ENCODE data around the gene MKI67. TPM values are rescaled to one million over a fixed set of nuclear protein-coding genes. Genes with fewer than 3 reads are reported as not detected.

The MKI67 gene
- total RNA-seq, 1 experiment from 2014 or later: 22.9 TPM

GRCh38 chr10:128065881-128066534 is 60.2 kb downstream of the MKI67 start:
- no peak for DNase-seq (ENCODE audit: low spot score)

GRCh38 chr10:128064970-128065580 is 61.1 kb downstream of the MKI67 start:
- DNase-seq (ENCODE audit: low spot score): no peak

- peak; percentile 75 for DNase-seq (ENCODE audit: low spot score)
Observed at GRCh38 chr10:128064108-128064969, 61.9 kb downstream of the MKI67 start.

- DNase-seq (ENCODE audit: low spot score): no peak
Observed at GRCh38 chr10:128063736-128064107, 62.5 kb downstream of the MKI67 start.

- DNase-seq (ENCODE audit: low spot score): no peak
Observed at GRCh38 chr10:128062881-128063563, 63.2 kb downstream of the MKI67 start.

- no peak for DNase-seq (ENCODE audit: low spot score)
Observed at GRCh38 chr10:128062331-128062880, 63.8 kb downstream of the MKI67 start.

GRCh38 chr10:128061306-128062300 is 64.6 kb downstream of the MKI67 start:
- DNase-seq (ENCODE audit: low spot score): no peak

GRCh38 chr10:128060341-128061250 is 65.6 kb downstream of the MKI67 start:
- no peak for DNase-seq (ENCODE audit: low spot score)

GRCh38 chr10:128059982-128060293 is 66.3 kb downstream of the MKI67 start:
- no peak for DNase-seq (ENCODE audit: low spot score)

- no peak for DNase-seq (ENCODE audit: low spot score)
Observed at GRCh38 chr10:128059266-128059981, 66.8 kb downstream of the MKI67 start.

- no peak for DNase-seq (ENCODE audit: low spot score)
Observed at GRCh38 chr10:128058750-128059134, 67.5 kb downstream of the MKI67 start.

GRCh38 chr10:128058106-128058749 is 68.0 kb downstream of the MKI67 start:
- DNase-seq (ENCODE audit: low spot score): no peak

GRCh38 chr10:128056303-128057050 is 69.7 kb downstream of the MKI67 start:
- DNase-seq (ENCODE audit: low spot score): no peak

GRCh38 chr10:128055061-128055868 is 71.0 kb downstream of the MKI67 start:
- DNase-seq (ENCODE audit: low spot score): no peak

- no peak for DNase-seq (ENCODE audit: low spot score)
Observed at GRCh38 chr10:128054163-128054970, 71.9 kb downstream of the MKI67 start.

- DNase-seq (ENCODE audit: low spot score): no peak
Observed at GRCh38 chr10:128053356-128053755, 72.9 kb downstream of the MKI67 start.
